Retina (tissue), 1 donor: ENCODE measurements around the gene ATP8A2.
A peak's percentile ranks its signal among the peaks of the same experiment; 100 is the strongest.

Source experiments
- DNase-seq: peaks from one replicate; pipeline ENCODE4 v3.0.0-alpha.2; 2016

The ATP8A2 gene

DNA sequence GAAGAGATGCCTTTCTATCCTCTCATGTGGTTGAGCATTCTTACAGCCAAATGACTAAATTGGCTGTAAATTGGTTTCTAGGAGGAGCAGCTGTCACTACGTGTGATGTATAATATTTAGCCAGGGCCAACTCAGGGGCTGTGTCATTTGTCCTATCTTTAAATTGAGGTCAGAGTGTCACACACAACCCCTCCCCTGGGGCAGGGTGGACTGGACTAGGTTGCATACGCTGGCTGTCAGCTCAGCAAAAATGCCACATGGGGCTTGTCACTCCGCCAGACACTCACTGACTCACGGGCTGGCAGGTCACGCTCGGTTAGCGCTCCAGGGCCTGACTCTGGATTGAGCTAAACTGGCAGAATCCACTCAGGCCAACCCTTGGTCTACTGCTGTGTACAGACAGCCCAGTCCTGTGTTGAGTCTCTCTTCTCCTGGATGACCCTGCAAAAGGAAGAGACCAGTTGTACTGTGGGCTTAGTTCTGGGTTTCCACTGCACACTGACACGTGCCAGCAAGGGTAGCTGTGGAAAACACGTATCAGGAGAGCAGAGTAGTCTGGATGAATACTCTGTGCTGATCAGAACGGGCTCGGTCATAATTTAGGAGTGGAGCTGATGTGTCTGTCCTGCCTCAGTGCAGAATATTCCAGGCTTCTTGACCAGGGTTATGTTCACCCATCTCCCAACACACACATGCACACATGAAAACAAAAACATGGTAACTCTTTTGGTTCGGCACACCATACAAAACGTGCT lies 650.9 kb downstream of the ATP8A2 start:
- DNase-seq = peak; percentile 86

DNA sequence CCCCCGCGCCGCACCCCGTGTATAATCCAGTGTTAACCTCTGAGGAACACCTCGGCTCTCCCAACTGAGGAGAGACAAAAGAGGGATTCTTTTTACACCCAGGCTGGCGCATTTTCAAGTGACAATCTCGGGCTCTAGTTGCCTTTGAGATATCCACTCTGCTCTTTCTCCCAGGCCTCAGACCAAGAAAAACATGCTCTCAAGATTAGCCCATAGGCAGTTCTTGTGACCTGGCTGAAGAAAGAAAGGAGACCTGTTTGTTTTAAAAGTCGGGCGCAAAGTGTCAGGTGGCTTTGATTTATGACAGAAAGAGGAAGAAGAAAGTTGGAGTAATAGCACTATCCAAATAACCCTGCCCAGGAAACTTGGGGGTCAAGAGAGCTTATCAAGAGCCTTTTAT lies 652.8 kb downstream of the ATP8A2 start:
- no peak for DNase-seq

DNA sequence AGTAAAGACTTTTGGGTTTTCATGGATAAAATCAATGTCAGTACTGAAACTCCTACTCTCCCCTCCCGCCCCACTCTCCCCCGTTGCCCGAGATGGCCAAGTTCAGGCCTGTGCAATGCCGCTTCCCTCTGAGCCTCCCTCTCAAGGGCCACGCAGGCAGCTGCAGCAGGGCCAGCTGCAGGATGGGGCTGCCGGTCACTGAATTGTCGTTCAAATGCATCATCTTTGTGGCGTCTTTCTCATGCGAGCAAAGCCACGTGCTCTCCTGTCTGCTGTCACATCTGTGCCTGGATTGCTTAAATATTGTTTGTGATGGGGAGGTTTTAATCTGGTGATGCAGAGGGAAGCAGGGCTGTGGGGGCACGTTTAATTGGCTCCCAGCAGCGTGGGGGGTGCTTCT lies 653.4 kb downstream of the ATP8A2 start:
- DNase-seq = peak; percentile 60

DNA sequence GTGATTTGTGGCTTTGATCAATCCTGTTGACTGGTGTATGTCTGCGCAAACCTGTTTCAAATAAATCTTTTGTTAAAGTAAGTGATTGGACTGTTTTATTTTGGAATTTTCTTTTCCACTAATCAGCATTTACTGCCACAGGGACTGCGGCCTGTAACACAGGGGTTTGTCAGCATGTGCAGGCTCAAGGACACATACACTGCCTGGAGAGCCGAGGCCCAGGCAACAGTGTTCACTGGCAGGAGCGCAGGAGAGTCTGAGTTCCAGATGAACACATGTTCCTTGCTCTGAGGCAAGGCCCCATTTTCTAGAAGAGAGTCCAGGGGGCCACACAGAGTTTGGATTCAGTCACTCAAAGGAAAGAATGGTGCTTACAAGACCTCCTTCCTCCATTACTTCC lies 654.0 kb downstream of the ATP8A2 start:
- no peak for DNase-seq

DNA sequence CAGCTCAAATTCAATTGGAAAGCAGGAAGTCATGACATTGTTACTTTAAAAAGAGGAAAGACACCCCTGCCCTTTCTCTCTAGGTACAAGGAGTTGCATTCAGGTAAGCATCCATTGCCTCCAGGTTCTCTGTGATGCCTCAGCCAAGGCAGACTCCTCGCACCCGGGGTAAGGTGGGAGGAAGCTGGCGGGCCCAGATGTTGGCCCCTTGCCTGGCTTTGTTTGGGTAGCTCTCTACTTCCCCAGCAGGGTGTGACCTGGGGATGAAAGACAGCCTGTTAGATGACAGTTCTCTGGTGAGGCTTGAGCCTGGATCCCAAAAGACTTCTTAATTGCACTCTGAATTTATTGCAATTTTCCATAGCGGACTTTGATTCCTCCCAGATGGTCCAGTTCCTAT lies 654.4 kb downstream of the ATP8A2 start:
- DNase-seq = no peak

DNA sequence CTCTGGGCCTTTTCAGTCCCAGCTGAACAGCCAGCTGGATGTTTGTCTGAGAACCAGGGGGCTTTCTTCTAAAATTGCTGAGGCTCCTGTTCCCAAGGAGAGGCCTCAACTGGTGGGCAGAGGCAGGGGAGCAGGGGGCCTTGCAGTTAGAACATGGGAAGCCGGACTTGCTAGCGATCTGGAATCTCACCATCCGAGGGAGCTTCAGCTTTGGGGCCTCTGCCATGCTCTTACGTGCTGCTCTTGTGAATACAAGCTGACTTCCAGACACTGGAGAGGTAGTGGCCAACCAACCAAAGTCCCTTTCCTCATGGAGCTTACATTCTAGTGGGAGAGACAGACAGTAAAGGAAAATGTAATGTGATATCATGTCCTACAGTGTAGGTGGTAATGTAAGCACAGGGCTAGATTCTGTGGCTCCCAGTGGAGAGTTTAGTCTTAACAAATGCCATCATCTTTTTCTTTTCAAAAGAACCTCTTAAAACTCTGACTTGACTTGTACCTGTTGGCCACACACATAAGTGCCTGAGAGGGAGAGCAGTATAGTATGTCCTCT lies 657.9 kb downstream of the ATP8A2 start:
- no peak for DNase-seq

- no peak for DNase-seq
Observed at GRCh38 chr13:26030331-26030730, 658.6 kb downstream of the ATP8A2 start.

DNA sequence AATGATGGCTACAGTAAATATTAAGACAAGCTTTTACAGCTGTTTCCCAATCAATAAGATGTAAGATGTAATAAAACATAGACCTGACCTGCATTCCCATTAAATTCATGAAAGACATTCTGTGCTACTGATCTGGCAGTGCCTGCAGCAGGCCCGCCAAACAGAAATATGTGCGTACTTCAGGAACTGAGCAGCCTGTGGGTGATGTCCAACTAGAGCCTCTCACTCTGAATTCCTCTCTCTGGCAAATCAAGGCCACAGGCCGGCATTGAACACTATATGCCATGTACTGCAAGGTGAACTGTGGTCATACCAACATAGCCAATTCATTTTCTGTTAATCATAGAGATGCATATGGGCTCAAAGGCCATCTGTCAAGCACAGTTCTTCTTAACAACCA lies 662.2 kb downstream of the ATP8A2 start:
- no peak for DNase-seq

- DNase-seq = no peak
Observed at GRCh38 chr13:26036383-26036782, 664.6 kb downstream of the ATP8A2 start.

- DNase-seq = no peak
Observed at GRCh38 chr13:26037302-26037701, 665.5 kb downstream of the ATP8A2 start.

DNA sequence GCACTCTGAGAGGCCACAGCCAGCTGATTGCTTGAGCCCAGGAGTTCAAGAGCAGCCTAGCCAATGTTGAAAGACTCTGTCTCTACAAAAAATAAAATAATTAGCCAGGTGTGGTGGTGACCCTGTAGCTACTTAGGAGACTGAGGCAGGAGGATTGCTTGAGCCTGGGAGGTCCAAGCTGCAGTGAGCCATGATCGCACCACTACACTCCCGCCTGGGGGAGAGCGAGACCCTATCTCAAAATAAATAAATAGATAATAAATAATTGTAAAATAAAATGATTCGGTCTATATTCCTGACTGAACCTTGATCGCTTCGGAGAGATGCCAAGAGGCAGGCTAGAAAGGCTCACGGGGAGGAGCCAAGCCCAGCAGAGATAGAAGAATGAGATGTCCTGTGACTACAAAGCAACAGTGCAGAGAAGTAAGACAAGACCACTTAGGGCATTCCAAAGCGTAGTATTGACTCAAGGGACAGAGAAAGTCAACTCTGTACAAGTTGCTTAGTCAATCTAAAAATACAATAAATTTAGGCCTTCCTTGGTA lies 667.2 kb downstream of the ATP8A2 start:
- DNase-seq = no peak

DNA sequence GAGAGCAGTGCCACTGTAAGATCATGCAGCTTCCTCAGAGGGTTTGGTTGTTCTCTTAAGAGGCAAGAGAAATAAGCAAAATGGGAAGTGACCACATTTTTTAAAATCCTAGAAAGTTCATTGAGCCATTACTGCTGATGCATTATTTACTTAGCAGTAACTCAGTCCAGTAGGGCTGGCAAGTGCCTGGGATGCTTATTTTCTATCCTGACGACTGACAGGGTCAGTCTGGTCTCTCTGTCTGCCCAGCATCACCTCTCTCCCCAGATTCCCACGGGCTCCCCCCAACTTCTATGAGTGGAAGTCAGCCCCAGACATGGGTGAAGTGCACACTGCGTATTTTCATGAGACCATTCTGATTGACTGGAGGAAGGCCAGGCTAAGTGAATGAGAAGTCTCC lies 669.7 kb downstream of the ATP8A2 start:
- no peak for DNase-seq

GRCh38 chr13:26042785-26043184 lies 671.0 kb downstream of the ATP8A2 start:
- DNase-seq = no peak

DNA sequence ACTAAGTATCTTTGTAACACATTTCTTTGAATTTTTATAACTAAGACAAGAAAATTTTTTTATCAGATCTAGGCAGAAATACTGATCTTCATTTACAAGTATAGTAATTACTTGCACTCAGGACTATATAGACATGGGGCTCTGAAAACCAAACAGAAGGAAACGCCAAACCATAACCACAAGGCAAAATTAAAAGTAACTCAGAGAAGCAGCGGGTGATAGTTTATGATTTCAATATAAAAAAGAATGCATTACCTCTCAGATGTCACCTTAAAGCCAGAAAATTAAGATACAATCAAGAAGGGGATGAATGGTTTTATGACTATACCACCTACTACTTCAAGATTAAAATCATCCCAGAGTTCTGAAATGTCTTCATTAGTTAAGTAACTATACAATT lies 673.4 kb downstream of the ATP8A2 start:
- no peak for DNase-seq

GRCh38 chr13:26046639-26047038 lies 674.9 kb downstream of the ATP8A2 start:
- DNase-seq = no peak

DNA sequence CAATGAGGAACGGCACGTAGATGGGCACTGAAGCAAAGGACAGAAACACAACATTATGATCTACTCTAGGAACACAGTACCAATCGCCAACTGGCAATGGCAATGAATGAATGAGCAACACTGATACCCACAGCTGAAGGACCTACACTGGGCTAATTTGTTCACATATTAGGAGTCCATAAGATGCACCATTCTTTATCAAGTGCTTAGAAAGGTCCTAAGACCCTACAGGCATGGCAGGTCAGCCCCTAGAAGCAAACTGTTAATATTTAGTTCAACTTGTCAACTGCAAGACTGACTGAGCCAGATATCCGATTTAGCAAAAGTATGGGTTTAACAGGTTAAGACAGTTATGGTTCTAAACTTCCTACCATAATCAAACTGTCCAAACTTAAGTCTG lies 675.3 kb downstream of the ATP8A2 start:
- DNase-seq = no peak

- DNase-seq = peak; percentile 54
Observed at GRCh38 chr13:26048741-26049140, 677.0 kb downstream of the ATP8A2 start.

- peak; percentile 91 for DNase-seq
Observed at GRCh38 chr13:26050568-26051230, 678.9 kb downstream of the ATP8A2 start.

DNA sequence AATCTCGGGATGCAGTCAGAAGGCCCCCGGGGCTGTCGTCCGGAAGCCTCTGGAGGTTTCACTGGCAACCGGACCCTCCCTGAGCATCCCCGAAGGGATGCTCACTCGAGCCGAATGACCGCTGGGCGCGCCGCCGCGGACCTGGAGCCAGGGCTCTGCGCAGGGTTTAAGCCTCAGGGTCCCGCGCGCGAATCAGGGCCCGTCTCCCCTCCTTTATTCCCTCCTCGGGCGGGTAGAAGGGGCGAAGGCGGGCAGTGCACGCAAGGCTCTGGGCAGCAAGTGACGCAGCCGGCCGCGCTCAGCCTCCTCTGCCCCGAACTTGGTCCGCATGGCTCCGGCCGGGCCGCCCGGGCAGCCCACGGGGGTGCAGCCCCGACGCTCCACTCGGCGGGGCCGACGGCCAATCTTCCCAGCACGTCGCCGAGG lies 679.5 kb downstream of the ATP8A2 start:
- peak; percentile 90 for DNase-seq

DNA sequence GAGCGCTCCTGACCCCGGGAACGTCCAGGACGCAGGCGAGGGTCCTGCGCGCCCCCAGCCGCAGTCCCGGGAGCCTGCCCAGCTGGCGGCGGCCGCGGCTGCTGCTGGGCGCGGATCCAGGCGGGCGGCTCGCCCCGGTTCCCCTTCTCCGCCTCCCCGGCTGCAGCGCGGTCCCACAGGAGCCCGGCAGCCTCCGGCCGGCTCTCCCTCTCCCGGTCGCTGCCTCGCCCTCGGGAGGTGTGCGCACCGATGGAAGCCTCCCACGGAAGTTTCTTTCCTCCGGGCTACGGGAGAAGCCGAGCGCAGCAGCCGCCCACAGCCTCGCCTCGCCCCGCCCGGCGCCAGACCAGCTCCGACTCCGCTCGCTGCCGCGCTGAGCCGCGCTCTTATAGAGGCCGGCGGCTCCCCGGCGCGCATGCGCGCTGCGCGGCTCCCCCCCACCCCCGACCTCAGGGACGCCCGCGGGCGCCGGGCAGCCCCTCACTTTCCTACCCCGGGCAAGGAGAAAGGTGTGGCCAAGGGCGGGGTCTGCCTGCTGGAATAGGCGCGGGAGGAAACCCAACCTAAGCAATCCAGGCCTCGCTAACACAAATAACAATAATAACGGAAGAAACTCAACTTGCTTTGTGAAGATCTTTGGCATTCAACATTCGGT lies 680.0 kb downstream of the ATP8A2 start, which contains the start of gene SHISA2:
Gene SHISA2, minus strand, starts transcription at position 360 of the 655 bp plus-strand sequence. CDS start 1,041 bp downstream, outside the sequence.
- peak; percentile 93 for DNase-seq

DNA sequence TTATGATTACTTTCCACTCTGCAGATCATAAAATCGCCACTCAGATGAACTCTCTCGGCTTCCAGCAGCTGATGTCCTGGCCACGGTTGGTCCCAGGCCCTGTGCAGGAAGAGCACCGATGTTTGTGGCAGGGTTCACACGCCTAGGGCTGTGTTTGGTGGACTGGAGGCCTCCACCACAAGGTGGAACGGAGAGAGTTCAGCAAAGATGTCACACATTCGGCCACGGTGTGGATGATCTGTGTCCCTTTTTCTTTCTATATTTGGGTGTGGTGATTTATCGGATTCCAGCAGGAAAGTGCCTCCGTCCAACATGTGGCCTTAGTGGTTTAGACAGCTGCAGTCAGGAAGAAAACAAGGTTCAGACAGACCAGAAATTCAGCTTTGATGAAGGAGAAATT lies 680.6 kb downstream of the ATP8A2 start:
- DNase-seq = no peak

- DNase-seq = no peak
Observed at GRCh38 chr13:26053418-26053980, 681.7 kb downstream of the ATP8A2 start.

GRCh38 chr13:26054896-26055295 lies 683.1 kb downstream of the ATP8A2 start:
- DNase-seq = no peak
